Hepatocyte (in vitro differentiated cells): ENCODE results near the gene CT47C1. TPM values are rescaled to one million over a fixed set of nuclear protein-coding genes. Genes with fewer than 3 reads are reported as not detected.

ENCODE experiments used
- DNase-seq: peaks from one replicate; pipeline ENCODE4 v3.0.0-alpha.2; 2016; ENCODE audit warnings: low spot score
- H2AFZ ChIP-seq: fragments of 200-600 bp; sonication (generic); 2 replicates; pipeline ENCODE4 v1.6.0; 2016; ENCODE audit warnings: antibody characterized with exemption, mild to moderate bottlenecking
- H3K27ac ChIP-seq: fragments of 200-600 bp; sonication (generic); 2 replicates; pipeline ENCODE4 v1.5.1; 2016; ENCODE audit warnings: mild to moderate bottlenecking
- H3K27me3 ChIP-seq: fragments of 200-600 bp; sonication (generic); 2 replicates; pipeline ENCODE4 v1.6.1; 2016
- H3K36me3 ChIP-seq: fragments of 200-600 bp; sonication (generic); replicated peaks from 2 replicates; pipeline ENCODE4 v1.5.1; 2016; ENCODE audit warnings: low read depth; ENCODE audit not compliant: insufficient read depth
- H3K4me1 ChIP-seq: fragments of 200-600 bp; sonication (generic); 2 replicates; pipeline ENCODE4 v1.5.1; 2016; ENCODE audit warnings: mild to moderate bottlenecking, moderate library complexity; ENCODE audit not compliant: insufficient read depth
- H3K4me2 ChIP-seq: fragments of 200-600 bp; sonication (generic); 2 replicates; pipeline ENCODE4 v1.6.0; 2016
- H3K4me3 ChIP-seq: fragments of 200-600 bp; sonication (generic); 2 replicates; pipeline ENCODE4 v1.5.1; 2016; ENCODE audit warnings: mild to moderate bottlenecking
- H3K79me2 ChIP-seq: fragments of 200-600 bp; sonication (generic); 2 replicates; pipeline ENCODE4 v1.6.0; 2017; ENCODE audit warnings: mild to moderate bottlenecking
- H3K9me2 ChIP-seq: fragments of 200-600 bp; sonication (generic); replicated peaks from 2 replicates; pipeline ENCODE4 v1.6.0; 2017; ENCODE audit warnings: mild to moderate bottlenecking; ENCODE audit not compliant: insufficient read depth
- H3K9me3 ChIP-seq: fragments of 200-600 bp; sonication (generic); 2 replicates; pipeline ENCODE4 v1.5.1; 2016; ENCODE audit warnings: low read depth, mild to moderate bottlenecking
- H4K20me1 ChIP-seq: fragments of 200-600 bp; sonication (generic); 2 replicates; pipeline ENCODE4 v1.6.0; 2016; ENCODE audit warnings: mild to moderate bottlenecking; ENCODE audit not compliant: insufficient read depth, poor library complexity, severe bottlenecking
- EZH2 ChIP-seq: fragments of 200-600 bp; sonication (generic); IDR thresholded peaks from 2 replicates; pipeline ENCODE4 v1.6.1; 2016; ENCODE audit warnings: antibody characterized with exemption, mild to moderate bottlenecking, borderline replicate concordance
- EZH2phosphoT487 ChIP-seq: fragments of 200-600 bp; sonication (generic); IDR thresholded peaks from one replicate; pipeline ENCODE4 v1.6.1; 2018; ENCODE audit warnings: antibody characterized with exemption, mild to moderate bottlenecking, low read depth, moderate library complexity; ENCODE audit not compliant: unreplicated experiment, severe bottlenecking
- WGBS: methylation state at CpG from one replicate; pipeline ENCODE4 v1.1.6; 2016; ENCODE audit warnings: low lambda C conversion rate; ENCODE audit errors: missing lambda C conversion rate; 5-methylcytosine and 5-hydroxymethylcytosine counted together
- polyA plus RNA-seq: library from polyadenylated mRNA; unstranded; fragments of >200 nt; fragmentation: Nextera tagmentation; extraction: Ambion mirVana; gene quantifications from 2 replicates; pipeline ENCODE4 v1.2.1, GENCODE V29; 2016
- total RNA-seq: library from RNA; depleted of rRNA; stranded (reverse); fragments of >200 nt; gene quantifications from 2 replicates; pipeline ENCODE4 v1.2.3, GENCODE V29; 2014
- TF ChIP-seq, protein P1 (sequence below): fragments of 200-600 bp; sonication (generic); IDR thresholded peaks from 2 replicates; pipeline ENCODE4 v1.5.1; 2016; ENCODE audit warnings: antibody characterized with exemption, mild to moderate bottlenecking; ENCODE audit not compliant: poor library complexity

CT47C1 gene
- total and polyA plus RNA-seq, 2 experiments from 2014 or later, result not detected

DNA sequence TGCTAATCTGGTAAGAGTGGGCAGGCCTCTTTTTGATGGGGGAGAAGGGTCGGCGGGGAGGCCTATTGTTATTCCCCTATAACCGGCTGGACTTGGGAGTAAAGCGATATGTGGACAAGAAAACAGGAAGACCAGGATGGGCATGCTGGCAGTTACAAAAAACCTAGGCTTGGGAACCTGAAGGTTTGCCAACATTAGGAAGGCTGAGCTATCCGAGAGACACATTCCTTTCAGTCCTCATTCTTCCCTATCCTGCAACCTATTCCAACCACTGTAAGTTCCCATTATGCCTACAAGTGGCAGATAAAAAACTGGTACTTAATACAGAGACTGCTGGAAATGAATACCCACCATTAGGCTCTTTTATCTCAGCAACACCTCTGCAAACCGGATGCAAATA lies 32.4 kb upstream of the CT47C1 start:
- Histone ChIP-seq H3K4me3 (no peak overlapping the region), H4K20me1 (no peaks in the 10 kb centered on the region), H3K36me3 (no peaks in the 10 kb centered on the region), H3K4me2 (no peak overlapping the region), H3K79me2 (no peaks in the 10 kb centered on the region), H3K27ac (no peak overlapping the region), H2AFZ (no peak overlapping the region), H3K27me3 (no peaks in the 10 kb centered on the region), H3K9me2 (no peaks in the 10 kb centered on the region), H3K9me3 (no peaks in the 10 kb centered on the region), H3K4me1 (no peaks in the 10 kb centered on the region)
- DNase-seq, result no peak
- WGBS, result 77% methylated on average over 6 of the region's 6 CpGs
- TF ChIP-seq, protein P1, sequence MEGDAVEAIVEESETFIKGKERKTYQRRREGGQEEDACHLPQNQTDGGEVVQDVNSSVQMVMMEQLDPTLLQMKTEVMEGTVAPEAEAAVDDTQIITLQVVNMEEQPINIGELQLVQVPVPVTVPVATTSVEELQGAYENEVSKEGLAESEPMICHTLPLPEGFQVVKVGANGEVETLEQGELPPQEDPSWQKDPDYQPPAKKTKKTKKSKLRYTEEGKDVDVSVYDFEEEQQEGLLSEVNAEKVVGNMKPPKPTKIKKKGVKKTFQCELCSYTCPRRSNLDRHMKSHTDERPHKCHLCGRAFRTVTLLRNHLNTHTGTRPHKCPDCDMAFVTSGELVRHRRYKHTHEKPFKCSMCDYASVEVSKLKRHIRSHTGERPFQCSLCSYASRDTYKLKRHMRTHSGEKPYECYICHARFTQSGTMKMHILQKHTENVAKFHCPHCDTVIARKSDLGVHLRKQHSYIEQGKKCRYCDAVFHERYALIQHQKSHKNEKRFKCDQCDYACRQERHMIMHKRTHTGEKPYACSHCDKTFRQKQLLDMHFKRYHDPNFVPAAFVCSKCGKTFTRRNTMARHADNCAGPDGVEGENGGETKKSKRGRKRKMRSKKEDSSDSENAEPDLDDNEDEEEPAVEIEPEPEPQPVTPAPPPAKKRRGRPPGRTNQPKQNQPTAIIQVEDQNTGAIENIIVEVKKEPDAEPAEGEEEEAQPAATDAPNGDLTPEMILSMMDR, result no peak

DNA sequence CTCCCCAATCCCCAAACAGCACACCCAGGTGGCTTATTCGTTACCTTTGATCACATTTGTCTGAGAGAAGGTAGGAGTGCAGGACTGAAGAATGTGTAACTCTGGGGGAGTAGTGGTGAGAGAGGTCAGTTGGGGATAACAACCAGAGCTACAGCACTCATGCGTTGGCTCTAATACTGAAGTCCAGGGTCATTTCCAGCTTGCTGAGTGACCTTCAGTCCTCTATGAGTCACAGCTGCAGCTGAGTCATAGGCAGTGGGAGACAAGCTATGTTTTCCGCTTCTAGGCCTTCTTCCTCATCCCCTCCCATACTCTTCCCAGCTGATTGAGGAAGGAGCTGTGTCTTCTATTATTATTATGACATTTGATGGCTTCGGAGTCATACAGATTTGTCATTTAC lies 31.6 kb upstream of the CT47C1 start:
- H3K4me3 ChIP-seq, result no peak overlapping the region
- no peaks in the 10 kb centered on the region for H3K9me2 ChIP-seq
- peak; percentile 72 for DNase-seq
- H3K4me1 ChIP-seq, result no peaks in the 10 kb centered on the region
- no peak for TF ChIP-seq EZH2
- no peak for TF ChIP-seq EZH2phosphoT487
- TF ChIP-seq, protein P1, result no peak
- no peaks in the 10 kb centered on the region for H3K36me3 ChIP-seq
- no peaks in the 10 kb centered on the region for H3K9me3 ChIP-seq
- H3K27ac ChIP-seq, result peak overlapping the region; percentile 54
- H3K79me2 ChIP-seq, result no peaks in the 10 kb centered on the region
- 40% methylated on average over 4 of the region's 4 CpGs for WGBS
- no peaks in the 10 kb centered on the region for H3K27me3 ChIP-seq
- H3K4me2 ChIP-seq, result no peak overlapping the region
- no peak overlapping the region for H2AFZ ChIP-seq
- H4K20me1 ChIP-seq, result no peaks in the 10 kb centered on the region

DNA sequence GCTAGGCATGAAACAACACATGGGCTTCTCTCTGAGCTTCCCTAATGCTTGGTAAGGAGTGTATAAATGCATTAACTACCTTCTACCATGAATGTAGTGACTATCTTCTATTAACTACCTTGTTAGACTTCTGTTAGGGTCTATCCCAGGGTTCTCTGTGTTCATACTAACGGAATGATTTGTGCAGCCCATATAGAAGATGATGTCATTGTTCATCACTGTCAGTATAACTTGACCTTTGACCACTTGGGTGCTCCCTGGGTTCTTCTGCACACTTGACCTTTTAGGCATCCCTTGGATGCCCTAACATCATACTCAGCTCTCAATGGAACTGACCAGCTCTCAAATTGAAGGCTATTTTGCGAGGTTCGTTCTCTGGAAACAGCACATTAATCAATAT lies 30.8 kb upstream of the CT47C1 start:
- no peak for TF ChIP-seq EZH2
- TF ChIP-seq, protein P1, result no peak
- TF ChIP-seq EZH2phosphoT487, result no peak
- Histone ChIP-seq H3K4me1 (no peaks in the 10 kb centered on the region), H2AFZ (no peak overlapping the region), H4K20me1 (no peaks in the 10 kb centered on the region), H3K79me2 (no peaks in the 10 kb centered on the region), H3K9me2 (no peaks in the 10 kb centered on the region), H3K27me3 (no peaks in the 10 kb centered on the region), H3K9me3 (no peaks in the 10 kb centered on the region), H3K4me3 (no peak overlapping the region), H3K27ac (peak overlapping the region; percentile 54), H3K36me3 (no peaks in the 10 kb centered on the region), H3K4me2 (no peak overlapping the region)
- 69% methylated on average over 3 of the region's 3 CpGs for WGBS
- DNase-seq, result no peak

DNA sequence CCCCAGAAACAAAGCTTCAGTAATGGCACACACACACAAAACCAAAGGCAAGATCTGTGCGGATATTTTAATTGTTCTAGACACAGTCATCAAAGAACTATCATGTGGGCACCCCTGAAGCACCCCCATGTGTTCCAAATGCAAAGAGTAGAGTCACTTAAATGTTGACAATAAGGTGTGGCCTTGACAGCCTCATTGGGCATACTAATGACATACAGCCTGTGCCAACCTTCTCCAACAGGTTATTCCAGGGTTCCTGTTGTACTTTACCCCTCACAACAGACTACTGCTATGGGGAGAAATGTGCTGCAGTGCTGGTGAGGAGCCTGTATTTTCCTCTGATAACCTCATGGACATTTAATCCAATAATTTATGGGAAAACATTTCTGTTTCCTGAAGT lies 29.8 kb upstream of the CT47C1 start:
- Histone ChIP-seq H3K9me3 (no peaks in the 10 kb centered on the region), H2AFZ (no peak overlapping the region), H4K20me1 (no peaks in the 10 kb centered on the region), H3K4me2 (no peak overlapping the region), H3K27me3 (no peaks in the 10 kb centered on the region), H3K4me3 (no peak overlapping the region), H3K9me2 (no peaks in the 10 kb centered on the region), H3K79me2 (no peaks in the 10 kb centered on the region), H3K36me3 (no peaks in the 10 kb centered on the region), H3K27ac (no peak overlapping the region), H3K4me1 (no peaks in the 10 kb centered on the region)
- no peak for DNase-seq
- no peak for TF ChIP-seq EZH2phosphoT487
- TF ChIP-seq EZH2, result no peak
- TF ChIP-seq, protein P1, result no peak
- WGBS, result 73% methylated on average over 1 of the region's 1 CpG
